ENCODE measurements around the gene UBE2D4.
A peak's percentile ranks its signal among the peaks of the same experiment; 100 is the strongest.
"Not testable (repeated sequence)": the region's sequence is repeated elsewhere in the genome, so short reads cannot be mapped to it uniquely, and the experiment has no call there.

Gene UBE2D4

GRCh38 chr7:43969586-43969985, 43.4 kb downstream of the UBE2D4 start:
- not testable (repeated sequence) for DNase-seq

- DNase-seq: not testable (repeated sequence)
These were observed 44.5 kb downstream of the UBE2D4 start for GRCh38 chr7:43970698-43971097.

- DNase-seq: not testable (repeated sequence)
These were observed 47.9 kb downstream of the UBE2D4 start for GRCh38 chr7:43974033-43974573.

- not testable (repeated sequence) for DNase-seq
These were observed 48.7 kb downstream of the UBE2D4 start for GRCh38 chr7:43974725-43975482.

- DNase-seq: no peak
These were observed 51.3 kb downstream of the UBE2D4 start for GRCh38 chr7:43977525-43977924.

- DNase-seq: not testable (repeated sequence)
These were observed 51.9 kb downstream of the UBE2D4 start for GRCh38 chr7:43978102-43978501.

- not testable (repeated sequence) for DNase-seq
These were observed 56.6 kb downstream of the UBE2D4 start for GRCh38 chr7:43982848-43983247.

GRCh38 chr7:43983736-43984135, 57.5 kb downstream of the UBE2D4 start:
- DNase-seq: not testable (repeated sequence)

- DNase-seq: peak; percentile 79
These were observed 59.9 kb downstream of the UBE2D4 start for GRCh38 chr7:43985904-43986864.

GRCh38 chr7:43987476-43987875, 61.2 kb downstream of the UBE2D4 start:
- DNase-seq: not testable (repeated sequence)

GRCh38 chr7:43990011-43990585, 63.9 kb downstream of the UBE2D4 start:
- DNase-seq: not testable (repeated sequence)

- not testable (repeated sequence) for DNase-seq
These were observed 64.6 kb downstream of the UBE2D4 start for GRCh38 chr7:43990829-43991228.

GRCh38 chr7:43992896-43993295, 66.7 kb downstream of the UBE2D4 start:
- not testable (repeated sequence) for DNase-seq

GRCh38 chr7:43994681-43995080, 68.4 kb downstream of the UBE2D4 start:
- DNase-seq: not testable (repeated sequence)

GRCh38 chr7:43997532-43997931, 71.3 kb downstream of the UBE2D4 start, which contains the start of gene SPDYE1:
Gene SPDYE1, plus strand, starts transcription at chr7:43997897. Its CDS starts 2,053 bp downstream, at chr7:43999950.
- DNase-seq: not testable (repeated sequence)

Measured in CD4-positive, alpha-beta T cell treated with Interleukin-4 for 4 hours (primary cell).